Ishikawa (cell line): ENCODE measurements around the gene TUBA3C.

Experiments used
- CEBPB ChIP-seq: IDR thresholded peaks from 2 replicates; pipeline ENCODE4 v1.6.1; 2012
- CREB1 ChIP-seq: IDR thresholded peaks from 2 replicates; pipeline ENCODE4 v1.6.1; 2012; ENCODE audit warnings: low read depth
- EGR1 ChIP-seq: IDR thresholded peaks from 2 replicates; pipeline ENCODE4 v1.6.1; 2012
- EP300 ChIP-seq: IDR thresholded peaks from 2 replicates; pipeline ENCODE4 v1.6.1; 2012; ENCODE audit warnings: borderline replicate concordance
- FOXM1 ChIP-seq: IDR thresholded peaks from 2 replicates; pipeline ENCODE4 v1.6.1; 2012; ENCODE audit warnings: low read depth, borderline replicate concordance
- NFIC ChIP-seq: IDR thresholded peaks from 2 replicates; pipeline ENCODE4 v1.6.1; 2012
- RAD21 ChIP-seq: IDR thresholded peaks from 2 replicates; pipeline ENCODE4 v1.6.1; 2012; ENCODE audit warnings: low read depth
- REST ChIP-seq: IDR thresholded peaks from 2 replicates; pipeline ENCODE4 v1.6.1; 2012; ENCODE audit warnings: low read depth, mild to moderate bottlenecking
- TAF1 ChIP-seq: IDR thresholded peaks from 2 replicates; pipeline ENCODE4 v1.6.1; 2012; ENCODE audit warnings: low read depth, mild to moderate bottlenecking
- TCF12 ChIP-seq: IDR thresholded peaks from 2 replicates; pipeline ENCODE4 v1.6.1; 2012; ENCODE audit warnings: low read depth
- TEAD4 ChIP-seq: IDR thresholded peaks from 2 replicates; pipeline ENCODE4 v1.6.1; 2012
- USF1 ChIP-seq: IDR thresholded peaks from 2 replicates; pipeline ENCODE4 v1.6.1; 2012
- YY1 ChIP-seq: IDR thresholded peaks from 2 replicates; pipeline ENCODE4 v1.6.1; 2012; ENCODE audit warnings: low read depth
- ZBTB7A ChIP-seq: IDR thresholded peaks from 2 replicates; pipeline ENCODE4 v1.6.1; 2012; ENCODE audit warnings: low read depth
- TF ChIP-seq, protein P1 (sequence below): IDR thresholded peaks from 2 replicates; pipeline ENCODE4 v1.6.1; 2012

The TUBA3C gene

DNA sequence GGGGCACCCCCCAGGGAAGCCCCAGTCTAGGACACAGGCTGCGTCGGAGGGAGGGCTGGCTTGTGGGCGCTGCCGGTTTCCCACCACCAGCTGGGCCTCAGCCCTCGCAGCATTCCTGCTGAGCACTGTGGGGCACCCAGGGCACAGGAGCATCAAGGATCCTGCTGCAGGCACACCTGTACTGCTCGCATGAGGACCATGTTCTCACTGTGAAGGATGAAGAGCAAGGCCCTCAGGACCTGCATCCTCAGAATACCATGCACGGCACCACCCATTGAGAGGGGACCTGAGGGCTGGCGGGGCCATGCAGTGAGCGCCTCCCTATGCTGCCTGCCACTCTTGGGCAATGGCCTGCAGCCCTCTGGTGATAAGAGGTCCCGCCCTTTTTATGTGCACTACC, 31.4 kb downstream of the TUBA3C start:
- TF ChIP-seq CREB1 (no peak), TCF12 (no peak), YY1 (no peak), FOXM1 (no peak), ZBTB7A (no peak), USF1 (no peak), NFIC (no peak), TAF1 (no peak), EP300 (no peak), EGR1 (no peak), CEBPB (no peak), RAD21 (no peak), TEAD4 (no peak), REST (no peak)
- TF ChIP-seq, protein P1, sequence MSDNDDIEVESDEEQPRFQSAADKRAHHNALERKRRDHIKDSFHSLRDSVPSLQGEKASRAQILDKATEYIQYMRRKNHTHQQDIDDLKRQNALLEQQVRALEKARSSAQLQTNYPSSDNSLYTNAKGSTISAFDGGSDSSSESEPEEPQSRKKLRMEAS: no peak

DNA sequence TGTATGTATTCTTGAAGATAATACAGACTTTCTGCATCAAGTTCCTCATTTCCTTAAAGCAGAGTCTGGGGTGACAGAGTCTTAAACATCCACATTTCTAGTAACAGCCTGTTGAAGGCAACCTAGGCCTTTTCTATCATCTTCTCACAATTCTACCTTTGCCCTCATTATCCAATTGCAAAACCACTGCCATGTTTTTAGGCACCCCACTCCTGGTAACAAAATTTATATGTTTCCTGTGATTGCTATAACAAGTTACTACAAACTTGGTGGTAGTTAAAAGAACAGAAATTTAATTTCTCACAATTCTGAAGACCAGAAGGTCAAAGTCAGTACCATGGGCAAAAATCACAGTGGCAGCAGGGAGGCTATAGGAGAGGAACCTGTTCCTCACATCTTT, 33.1 kb downstream of the TUBA3C start:
- TF ChIP-seq USF1 (no peak), FOXM1 (no peak), EP300 (no peak), CEBPB (no peak), TCF12 (no peak), NFIC (no peak), YY1 (no peak), TEAD4 (no peak), RAD21 (no peak), EGR1 (no peak), REST (no peak)
- TF ChIP-seq, protein P1: no peak
